GM19324 (cell line): ENCODE data around the gene ERI3.

ENCODE experiments used
- ATAC-seq: cut with Tn5 transposase; IDR thresholded peaks from one replicate; pipeline ENCODE4 v1.9.1; 2021; ENCODE audit warnings: mild to moderate bottlenecking, moderate library complexity; ENCODE audit not compliant: unreplicated experiment, low FRiP score

Gene ERI3

DNA sequence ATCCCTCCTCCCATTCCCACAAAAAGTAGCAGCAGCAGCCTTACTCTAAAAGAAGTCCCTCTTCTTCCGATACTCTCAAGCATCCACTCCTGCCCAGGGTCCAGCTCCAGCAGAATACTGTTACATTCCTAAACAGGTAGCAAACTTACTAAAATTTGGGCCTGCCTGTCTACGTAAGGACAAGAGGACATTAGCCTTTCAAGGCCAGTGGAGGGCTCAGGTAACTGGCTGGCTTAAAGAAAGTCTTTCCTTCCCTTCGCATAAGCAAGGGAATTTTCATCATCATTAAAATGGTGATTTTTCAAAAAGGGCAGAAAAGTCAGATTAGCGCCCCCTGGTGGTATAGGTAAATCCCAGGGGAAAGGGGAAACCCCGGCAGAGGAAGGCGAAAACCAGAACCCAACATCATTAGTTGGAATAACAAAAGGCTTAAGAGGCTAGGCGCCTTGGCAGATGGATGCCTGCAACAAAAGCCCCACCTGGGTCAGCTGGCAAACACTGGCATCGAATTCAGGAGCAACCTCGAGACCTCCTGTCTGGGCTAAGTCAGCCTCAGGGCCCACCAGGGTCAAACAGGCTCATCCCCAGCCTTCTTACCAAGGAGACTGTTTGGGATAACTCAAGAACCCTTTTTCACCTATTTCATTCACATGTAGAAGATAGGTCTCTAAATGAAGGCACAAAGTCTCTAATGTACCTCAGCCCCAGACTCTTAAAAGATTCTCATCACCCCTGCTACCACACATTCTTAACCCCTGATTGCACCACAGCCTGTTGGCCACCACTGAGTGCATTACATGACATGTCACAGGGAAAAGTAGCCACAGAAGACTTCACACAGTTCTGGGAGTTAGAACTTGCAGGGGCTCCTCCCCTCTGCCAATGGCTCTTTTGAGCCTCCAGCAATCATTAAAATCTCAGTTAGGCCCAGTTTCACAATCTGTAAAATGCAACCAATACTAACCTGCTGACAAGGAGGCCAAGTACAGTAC lies 36.7 kb downstream of the ERI3 start:
- no peak for ATAC-seq

DNA sequence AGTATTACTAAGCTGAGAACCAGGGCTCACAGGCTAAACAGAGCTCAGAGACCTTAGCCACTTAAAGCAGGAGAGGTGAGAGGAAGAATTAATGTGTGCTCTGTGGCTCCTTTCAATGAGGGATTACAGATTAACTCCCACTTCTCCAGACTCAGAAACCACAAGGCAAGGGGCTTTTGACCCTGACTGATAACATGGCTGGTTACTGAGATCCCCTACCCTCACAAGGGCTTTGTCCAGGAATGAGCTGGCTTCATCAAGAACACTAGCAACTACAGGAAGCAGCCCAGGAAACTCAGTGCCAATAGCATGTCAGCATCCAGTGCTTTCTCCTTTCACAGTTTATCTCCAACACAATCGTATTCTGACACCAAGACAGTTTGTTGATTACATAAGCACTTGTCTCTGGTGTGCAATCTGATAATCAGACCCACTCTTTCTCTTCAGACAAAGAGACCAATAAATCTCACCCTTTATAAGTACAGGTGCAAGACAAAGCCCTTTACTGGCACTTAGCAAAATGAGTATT lies 38.8 kb downstream of the ERI3 start:
- no peak for ATAC-seq

DNA sequence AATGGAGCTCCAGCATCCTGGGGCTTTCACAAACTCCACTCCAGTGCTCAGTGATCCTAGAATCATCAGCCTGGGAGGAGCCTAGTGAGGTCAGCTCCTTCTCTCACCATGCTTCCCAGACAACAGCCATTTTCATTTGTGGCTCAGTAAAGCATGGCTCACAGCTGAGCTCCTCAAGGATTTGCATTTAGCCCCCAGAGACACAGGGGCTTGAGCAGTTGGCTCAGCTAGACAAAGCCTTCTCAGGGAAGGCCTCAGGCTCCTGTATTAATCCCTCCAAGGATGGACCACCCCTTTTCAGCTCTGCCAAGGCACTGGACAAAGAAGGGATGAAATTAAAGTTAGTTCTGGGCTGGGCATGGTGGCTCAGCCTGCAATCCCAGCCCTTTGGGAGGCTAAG lies 39.5 kb downstream of the ERI3 start:
- ATAC-seq = no peak

DNA sequence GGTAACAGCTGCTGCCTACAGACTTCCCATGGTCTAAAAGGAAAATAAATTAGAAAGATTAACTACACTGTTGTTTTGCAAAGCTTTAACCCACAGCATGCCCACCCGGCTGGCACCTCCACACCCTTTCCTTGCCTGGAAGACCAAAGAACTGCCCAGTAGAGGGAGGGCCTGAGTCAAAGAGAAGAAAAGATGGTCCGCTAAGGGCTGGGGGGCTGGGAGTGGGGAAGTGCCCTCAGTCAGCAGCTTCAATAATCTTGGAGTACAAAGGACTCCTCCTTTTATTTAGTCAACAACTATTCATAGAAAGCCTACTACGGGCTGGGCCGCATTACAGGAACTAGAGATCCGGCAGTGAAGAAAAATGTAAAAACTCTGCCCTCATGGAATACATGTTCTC lies 40.6 kb downstream of the ERI3 start:
- ATAC-seq = no peak

DNA sequence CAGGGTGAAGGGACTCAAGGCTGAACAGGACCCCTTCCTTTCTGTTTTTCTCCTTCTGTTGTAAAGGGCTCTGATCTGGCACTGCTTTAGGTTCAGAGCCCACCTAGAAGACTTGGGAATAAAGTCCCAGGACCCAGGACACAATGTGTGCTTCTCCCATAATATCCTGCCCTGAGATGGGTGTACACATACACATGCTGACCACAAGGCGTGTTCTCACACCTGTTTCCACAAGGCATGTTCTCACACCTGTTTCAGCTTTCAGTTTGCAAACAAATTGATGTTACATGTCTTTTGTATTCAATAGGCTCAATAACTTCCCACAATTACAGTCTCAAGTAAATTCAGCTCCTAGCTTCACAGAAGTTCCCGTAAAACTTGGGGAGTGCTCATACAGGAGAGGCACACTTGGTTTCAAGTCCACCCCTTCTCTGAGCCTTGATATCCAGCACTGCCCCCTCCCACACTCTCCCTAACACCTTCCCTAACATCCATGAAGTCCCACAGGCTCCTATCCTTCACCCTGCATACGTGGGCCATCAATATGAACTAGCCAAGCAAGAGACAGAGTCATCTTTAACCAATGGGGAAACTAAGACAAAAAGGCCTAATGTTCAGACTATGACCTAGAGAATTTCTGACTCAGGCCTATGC lies 41.7 kb downstream of the ERI3 start:
- ATAC-seq = no peak

DNA sequence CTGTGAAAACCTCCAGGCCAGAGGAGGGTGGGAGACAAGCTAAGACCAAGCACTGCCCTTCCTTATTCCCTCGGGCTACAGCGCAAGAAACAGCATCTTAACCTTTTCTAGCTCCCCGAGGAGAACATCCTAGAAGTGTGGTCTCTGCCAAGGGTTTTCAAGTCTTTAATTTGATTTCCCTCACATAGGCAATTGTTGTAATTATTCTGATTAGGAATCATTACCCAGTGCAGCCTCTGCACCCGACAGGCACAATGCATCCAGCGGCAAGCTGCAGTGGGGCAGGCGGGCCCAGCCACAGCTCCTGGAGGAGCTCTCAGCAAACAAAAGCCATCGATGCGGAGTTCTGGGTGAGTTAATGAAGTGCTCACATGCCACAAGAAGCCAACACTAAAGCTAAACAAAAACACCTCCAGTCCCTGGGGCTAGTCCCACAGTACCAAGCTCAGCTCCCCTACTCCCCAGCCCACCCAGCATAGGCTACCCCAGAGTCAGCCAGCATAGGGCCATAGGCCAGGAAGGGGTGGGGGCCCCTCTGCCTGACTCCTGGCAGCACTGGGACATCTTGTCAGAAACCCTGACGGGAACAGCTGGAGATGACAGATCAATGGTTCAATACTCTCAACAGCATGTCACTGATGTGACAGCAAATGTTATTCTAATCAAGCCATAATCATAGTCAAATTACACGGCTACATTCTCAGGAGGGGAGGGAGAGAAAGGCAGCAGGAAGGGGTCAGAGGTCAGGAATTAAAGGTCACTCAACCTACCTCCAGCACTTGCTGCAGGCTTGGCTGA lies 42.5 kb downstream of the ERI3 start:
- ATAC-seq = no peak

DNA sequence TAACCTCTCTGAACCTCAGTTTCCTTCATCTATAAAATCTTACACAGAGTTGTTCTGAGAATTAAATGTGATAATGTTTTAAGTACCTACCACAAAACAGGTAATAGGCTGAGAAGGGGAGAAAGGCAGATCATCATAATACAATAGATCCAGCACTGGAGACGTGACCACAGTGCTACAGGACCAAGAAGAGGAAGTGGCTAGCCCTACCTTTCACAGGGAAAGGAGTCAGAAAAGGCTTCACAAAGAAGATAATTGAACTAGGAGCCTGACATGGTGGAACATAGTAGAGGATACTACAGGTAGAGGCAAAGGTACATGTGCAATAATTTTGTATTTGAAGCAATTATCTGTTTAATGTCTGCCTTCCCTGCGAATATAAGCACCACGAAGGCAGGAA lies 45.1 kb downstream of the ERI3 start:
- ATAC-seq = no peak

DNA sequence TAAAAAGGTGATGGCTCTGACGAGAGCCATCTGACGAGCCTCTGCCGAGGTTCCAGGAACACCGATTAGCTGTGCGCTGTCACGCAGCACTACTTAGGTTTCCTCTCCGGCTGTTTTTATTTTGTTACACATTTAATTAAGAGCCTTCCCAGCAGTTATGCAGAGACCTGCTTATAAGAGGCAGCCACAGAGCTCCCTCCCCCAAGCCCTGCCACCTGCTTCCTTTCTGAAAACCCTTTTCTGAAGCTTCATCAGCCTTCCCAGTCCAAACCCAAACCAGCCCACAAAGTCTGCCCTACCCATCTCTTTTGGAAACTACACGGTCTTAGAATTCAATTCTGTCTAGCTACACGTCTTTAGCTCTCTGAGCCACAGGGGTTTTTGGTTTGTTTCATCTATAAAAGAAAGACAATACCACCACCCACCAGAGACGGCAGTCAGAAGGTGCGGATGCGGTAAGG lies 49.1 kb downstream of the ERI3 start:
- no peak for ATAC-seq

DNA sequence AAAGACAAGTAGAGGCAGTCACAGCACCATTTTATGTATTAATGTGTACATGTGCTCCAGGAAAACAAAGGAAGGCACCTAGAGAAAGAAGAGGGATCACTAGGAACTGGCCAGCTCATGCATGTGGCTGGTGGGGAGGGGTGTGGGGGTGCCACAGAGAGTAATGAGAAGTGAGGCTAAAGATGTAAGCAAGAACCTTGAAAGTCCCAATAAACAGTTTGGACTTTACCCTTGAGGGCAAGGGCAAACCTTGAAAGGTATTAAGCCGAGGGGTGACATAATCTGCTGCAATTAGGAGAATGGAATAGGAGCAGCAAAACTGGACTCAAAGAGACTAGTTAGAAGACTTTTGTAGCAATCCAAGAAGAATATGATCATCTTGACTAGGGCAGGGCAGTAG lies 51.5 kb downstream of the ERI3 start:
- no peak for ATAC-seq

DNA sequence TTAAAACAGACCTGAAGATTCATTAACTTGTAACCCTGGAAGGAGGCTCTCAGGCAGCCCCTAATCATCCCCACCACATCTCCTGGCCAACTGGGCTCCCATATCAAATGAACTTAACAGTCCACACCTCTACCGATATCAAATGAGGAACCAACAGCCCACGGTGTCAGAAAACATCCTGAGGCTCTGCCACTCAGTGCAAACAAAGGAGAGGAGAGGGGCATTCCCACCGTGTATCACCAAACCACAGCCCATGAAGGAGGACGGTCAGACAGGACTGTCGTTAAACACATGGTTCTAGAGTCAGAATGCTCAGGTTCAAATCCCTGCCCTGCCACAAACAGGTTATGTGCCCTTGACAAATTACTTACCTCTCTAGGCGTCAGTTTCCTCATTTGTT lies 52.5 kb downstream of the ERI3 start:
- no peak for ATAC-seq

DNA sequence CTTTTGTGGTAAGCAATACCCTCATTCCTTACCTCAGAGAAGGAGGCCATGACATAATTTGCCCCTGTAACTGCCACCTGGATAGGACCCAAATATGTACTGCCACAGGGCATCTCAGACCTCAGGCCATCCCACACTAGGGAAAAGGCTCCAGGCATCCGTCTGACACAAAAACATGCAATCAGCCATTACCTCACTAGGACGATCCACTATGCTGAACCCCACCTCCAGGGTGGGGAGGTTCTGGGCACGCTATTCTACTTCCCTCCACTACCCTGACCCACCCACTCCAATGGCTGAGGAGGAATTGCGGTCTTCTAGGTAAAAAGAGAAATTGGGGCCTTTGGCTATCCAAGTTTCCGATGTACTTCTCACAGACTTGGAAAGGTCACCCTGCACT lies 53.6 kb downstream of the ERI3 start:
- no peak for ATAC-seq

DNA sequence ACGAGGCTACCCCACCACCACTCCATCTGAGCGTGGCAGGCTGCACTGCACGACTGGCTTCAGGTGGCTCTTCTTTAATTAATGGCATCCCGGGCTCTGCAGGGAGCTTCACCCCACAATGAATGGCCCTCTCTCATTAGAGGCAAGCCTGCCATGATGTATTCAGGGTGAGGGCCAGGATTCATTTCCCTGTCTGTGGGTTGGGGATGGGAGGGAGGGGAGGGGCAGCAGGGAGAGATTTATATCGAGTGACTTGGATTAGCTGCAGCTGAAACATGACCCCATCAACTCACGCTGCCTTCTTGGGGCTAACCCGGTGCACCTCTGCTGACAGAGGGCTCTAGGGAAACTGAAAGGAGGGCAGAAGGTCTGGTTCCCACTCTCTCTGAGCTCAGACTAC lies 54.2 kb downstream of the ERI3 start:
- ATAC-seq = no peak

DNA sequence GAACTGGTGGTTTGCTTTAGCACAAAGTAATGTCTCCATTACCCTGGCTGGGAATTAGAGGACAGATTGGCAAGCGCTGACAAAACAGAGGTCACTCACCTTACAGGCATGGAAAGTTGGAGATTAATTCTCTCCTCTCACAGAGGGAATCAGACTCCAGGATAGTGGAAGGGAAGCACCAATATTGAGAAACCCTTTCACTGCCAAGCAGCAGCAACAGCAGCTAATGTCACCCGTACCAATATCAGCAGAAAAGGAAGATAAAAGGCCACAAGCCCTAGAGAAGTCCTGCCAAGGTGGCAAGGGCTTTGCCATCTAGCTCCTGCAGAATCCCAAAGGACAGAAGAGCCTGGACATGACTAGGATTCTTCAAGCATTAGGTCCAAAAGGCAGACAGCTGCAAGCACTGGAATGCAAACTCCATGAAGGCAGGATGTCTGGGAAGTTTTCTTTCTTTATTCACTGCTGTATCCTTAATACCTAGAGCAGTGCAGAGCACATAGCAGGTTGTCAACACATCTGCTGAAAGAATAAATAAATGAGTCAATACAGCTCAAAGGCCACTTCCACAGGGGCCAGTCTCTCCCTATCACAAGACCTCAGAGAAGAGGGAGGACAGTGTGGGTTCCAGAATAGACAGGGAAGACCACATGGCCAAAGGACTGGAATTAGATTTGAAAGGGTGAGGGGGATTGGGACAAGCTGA lies 57.2 kb downstream of the ERI3 start:
- ATAC-seq = no peak

DNA sequence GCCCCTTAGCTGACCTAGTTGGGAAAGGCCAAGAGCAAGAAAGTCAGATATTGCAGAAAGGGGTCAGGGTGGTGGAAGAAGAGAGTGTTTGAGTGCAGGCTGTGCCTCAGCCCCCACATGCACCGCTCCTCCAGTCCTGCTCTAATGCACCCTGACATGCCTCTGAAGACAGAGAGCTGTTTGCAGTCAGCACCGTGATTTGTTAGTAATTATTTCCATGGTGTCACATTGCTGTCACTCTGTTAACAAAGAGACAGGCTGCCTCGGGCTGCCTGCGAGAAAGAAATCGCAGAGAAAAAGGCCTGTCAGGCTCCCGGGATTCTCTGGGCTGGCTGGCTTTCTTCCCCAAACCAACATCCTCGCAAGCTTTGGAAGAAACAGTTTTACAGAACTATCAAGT lies 58.3 kb downstream of the ERI3 start:
- ATAC-seq = no peak

DNA sequence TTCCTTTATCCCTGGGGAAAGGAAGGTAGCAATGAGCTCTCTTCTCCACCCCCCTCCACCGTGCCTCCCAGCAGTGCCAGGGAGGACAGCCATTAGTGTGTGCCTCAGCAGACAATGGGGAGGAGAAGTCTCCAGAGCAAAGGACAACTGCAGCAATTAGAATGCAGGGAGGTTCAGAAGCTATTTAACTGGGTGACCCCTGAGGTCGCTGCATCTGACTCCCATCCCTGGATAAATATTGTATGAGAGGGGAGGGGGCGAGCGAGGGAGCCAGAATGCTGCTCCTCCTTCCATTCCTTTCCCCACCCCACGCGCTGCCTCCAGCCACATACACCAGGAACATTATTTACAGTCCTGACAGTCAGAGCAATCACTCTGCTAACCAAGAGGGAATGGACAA lies 59.0 kb downstream of the ERI3 start:
- ATAC-seq = no peak

DNA sequence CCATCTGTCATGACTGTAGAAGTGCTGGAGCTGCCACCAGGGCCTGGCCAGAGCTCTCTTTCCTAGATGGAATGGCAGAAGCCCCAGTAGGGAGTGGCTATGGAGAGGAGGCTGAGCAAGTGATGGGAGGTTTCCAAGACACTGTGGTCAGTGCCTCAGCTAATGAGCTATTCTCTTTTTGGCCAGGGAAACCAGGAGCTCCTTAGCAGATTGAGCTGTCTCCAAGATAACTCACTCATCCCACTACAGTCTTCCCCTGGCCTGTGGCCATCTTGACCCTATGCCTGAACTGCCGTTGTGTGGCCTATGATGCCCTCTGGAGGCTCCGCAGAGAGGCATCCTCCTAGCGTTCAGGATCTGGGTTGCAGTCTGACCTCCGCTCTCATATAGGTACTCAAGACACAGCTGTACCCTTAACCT lies 60.5 kb downstream of the ERI3 start:
- no peak for ATAC-seq

DNA sequence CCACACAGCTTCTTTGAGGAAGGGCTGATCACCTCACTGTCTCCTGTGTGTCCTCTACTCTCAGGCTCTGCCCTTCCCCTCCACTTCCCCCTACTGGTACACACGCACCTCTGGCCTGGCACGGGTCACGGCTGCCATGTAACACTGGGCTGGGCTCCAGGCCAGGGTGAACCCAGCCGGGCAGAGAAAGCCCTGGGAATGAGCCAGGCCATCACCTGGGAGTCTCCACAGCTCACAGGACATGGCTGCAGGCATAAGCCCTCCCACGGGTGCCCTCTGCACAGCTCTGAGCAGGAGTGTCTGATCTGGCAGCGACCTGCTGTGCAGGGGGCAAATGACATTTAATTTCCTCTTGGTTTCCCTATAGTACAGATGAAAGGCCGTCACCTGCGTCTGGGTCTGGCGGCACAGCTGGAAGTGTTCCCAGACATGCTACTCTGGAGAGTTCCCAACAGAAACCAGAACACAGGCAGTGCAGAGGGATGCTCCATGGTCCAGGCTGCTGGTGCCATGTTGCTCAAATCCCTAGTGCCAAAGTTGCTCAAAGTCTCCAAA lies 61.2 kb downstream of the ERI3 start:
- ATAC-seq = no peak

DNA sequence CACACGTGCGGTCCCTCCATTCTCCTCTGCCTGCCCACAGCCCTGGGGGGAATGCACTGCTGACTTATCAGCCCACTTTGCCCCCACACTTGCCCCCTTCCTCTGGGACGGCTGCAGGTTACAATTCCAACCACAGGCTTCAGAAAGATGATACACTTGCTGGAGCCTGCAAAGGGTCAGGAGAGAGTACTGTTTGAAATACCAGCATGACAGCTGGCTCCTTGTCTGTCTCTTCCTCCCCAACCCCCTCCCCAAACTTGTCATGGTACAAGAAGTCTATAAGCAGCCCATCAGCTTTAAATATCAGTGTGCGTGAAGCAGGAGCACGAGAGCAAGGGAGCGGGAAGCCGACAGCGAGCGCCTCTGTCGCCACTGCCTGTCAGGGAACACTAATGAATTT lies 62.4 kb downstream of the ERI3 start:
- ATAC-seq = no peak

DNA sequence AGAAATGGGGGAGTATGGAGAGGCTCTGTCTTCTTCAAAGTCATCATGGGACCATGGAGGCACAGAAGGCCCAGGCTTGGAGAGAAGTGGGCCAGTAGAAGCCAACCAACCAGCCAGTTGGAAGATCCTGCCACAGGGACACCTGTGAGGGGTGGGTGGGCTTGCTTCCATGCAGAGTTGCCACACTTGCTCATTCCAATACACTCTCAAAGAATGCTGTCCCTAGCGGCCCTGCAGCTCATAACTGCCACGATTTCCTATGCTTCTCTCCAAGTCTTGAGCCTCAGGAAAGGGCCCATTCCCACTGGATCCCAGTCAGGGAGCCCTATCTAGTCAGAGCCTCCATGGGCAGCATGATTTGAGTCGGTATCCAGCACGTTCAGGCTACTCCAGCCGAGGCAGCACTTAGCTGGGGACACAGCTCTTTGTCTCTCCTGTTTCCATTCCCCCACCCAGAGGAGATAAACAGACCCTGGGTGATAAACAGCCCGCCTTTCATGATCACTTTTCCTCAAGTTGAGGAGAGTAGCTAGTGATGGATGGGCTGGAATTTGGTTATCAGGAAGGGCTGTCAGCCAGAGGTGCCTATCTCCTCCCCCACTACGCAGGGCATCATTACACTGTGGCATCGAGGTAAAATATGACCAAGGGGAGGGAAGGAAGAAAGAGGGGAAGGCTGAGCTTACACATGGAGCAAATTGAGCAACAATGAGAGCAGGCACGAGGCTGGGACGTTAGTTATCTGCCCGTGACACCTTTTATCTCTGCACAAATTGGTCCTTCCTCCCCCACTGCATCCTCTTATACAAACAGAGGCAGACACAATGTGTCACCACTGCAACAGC lies 64.6 kb downstream of the ERI3 start:
- no peak for ATAC-seq
